LNCAP (cell line): ENCODE data around the gene MLXIPL.

Experiments used
- TF ChIP-seq, protein P1 (sequence below): fragments of 450-650 bp; IDR thresholded peaks from 2 replicates; pipeline ENCODE4 v1.5.1; 2017; ENCODE audit warnings: mild to moderate bottlenecking

MLXIPL gene

DNA sequence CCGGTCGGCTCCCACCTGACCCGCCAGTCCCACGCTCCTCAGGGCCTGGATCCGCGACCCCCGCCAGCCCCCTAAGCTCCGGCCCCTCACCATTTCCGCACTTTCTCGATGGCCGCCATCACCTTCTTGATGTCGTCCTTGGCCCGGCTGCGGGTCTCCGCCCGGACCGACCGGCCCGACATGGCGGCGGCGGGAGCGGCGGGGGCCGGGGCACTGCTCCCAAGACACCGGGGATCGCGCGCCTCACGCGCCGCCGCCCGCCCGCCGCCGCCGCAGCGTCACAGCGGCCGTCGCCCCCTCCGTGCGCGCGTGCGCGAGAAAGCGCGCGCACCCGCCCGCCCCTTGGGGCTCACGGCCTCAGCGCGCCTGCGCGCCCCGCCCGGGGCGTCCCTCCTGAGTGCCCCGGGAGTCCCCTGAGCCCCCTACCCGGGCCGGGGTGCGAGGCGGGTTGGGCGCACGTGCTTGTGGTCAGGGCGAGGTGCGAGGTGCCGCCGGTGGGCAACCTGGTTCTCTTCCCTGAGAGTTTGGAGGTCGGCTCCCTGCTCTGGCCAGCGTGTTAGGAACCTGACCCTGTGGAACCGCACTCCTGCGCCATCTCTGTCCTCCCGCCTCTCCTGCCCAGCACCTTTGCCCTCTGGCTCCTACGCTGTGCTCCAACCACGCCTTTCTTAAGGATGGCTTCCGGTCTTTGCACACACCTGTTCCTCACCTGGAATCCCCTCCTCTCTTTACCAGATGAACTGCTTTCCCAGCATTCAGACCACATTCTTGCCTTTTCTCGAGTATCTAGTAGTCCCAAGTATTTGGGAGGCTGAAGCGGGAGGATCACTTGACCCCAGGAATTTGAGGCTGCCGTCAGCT is 66.7 kb downstream of the MLXIPL start, which contains the start of gene BCL7B:
BCL7B (minus strand) TSS at position 294 of the 861 bp plus-strand sequence; CDS start at position 182, 112 bp downstream.
- TF ChIP-seq, protein P1, sequence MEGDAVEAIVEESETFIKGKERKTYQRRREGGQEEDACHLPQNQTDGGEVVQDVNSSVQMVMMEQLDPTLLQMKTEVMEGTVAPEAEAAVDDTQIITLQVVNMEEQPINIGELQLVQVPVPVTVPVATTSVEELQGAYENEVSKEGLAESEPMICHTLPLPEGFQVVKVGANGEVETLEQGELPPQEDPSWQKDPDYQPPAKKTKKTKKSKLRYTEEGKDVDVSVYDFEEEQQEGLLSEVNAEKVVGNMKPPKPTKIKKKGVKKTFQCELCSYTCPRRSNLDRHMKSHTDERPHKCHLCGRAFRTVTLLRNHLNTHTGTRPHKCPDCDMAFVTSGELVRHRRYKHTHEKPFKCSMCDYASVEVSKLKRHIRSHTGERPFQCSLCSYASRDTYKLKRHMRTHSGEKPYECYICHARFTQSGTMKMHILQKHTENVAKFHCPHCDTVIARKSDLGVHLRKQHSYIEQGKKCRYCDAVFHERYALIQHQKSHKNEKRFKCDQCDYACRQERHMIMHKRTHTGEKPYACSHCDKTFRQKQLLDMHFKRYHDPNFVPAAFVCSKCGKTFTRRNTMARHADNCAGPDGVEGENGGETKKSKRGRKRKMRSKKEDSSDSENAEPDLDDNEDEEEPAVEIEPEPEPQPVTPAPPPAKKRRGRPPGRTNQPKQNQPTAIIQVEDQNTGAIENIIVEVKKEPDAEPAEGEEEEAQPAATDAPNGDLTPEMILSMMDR = no peak

DNA sequence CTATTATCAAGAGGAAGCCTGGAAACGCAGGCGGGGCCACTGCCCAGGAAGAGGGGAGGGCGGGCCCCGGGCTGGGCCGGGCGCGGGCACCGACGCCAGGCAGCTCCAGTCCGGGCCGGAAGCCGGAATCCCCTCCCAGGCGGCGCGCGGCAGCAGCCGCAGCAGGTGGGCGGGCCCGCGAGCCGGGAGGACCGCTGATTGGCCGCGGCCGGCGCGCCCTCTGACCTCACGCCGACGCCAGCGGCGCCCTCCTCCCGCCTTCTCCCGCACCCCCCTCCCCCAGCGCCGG is 67.3 kb downstream of the MLXIPL start:
- TF ChIP-seq, protein P1 = no peak

DNA sequence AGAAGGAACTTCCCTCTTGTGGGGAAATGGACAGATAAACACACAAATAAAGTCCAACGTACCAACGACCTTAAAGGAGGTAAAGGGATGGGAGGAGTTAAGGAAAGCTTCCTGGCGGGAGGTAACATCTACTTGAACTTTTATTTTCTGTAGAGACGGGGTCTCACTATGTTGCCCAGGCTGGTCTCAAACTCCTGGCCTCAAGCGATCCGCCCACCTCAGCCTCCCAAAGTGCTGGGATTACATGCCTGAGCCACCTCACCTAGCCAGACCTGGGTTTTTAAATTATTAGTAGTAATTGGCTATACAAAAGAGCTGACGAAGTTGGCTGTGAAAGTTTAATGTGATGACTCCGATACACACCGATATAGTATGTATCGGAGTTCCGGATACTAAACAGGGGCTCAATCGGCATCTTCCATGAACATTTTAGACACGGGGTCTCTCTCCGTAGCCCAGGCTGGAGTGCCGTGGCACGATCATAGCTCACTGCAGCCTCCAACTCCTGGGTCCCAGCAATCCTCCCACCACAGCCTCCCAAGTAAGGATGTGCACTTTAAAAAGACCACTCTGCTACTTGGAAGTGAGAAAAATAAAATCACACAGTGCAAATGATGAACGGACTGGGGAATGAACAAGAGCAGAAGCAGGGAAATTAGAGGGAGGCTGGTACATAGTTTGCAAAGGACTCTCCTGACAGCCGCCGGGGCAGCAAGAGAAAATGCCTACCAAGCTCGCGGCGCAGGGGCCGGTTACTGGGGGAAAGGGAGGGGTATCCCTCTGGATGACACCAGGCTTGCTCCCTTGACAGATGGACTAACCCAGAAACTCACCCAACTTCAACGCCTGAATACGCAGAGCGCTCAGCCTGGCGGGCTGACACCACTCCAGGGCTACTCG is 67.9 kb downstream of the MLXIPL start:
- TF ChIP-seq, protein P1 = no peak

DNA sequence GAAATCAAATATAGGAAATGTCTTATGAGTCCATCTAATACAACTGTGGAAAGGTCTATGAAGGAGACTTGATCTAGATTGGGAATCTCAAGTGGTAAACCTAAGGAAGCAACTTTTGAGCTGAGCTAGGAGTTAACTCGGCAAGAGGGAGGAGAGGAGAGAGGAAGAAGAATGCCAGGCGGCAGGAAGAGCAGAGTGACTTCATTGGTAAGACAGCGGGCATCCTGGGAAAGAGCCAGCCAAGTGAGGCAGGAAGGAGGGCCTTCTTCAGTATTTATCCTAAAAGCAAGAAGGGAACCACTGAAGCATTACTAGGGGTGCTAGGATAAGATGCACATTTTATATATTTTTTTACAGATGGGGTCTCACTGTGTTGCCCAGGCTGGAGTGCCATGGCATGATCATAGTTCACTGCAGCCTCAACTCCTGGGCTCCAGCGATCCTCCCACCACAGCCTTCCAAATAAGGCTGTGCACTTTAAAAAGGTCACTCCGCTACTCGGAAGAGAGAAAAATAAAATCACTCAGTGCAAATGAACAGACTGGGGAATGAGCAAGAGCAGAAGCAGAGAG is 68.8 kb downstream of the MLXIPL start:
- TF ChIP-seq, protein P1 = no peak

DNA sequence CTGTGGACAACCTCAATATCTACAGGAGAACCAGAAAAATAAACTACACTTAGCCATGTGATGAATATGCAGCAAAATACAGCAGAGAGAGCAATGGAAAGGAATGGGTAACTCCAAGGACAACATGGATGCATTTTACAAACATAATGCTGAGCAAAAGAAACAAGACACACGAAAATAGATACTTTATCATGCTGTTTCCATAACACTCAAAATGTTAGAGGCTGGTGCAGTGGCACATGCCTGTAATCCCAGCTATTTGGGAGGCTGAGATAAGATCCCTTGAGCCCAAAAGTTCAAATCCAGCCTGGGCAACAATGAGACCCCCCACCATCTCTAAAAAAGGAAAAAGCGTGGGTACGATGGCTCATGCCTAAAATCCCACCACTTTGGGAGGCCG is 75.1 kb downstream of the MLXIPL start:
- TF ChIP-seq, protein P1 = no peak

DNA sequence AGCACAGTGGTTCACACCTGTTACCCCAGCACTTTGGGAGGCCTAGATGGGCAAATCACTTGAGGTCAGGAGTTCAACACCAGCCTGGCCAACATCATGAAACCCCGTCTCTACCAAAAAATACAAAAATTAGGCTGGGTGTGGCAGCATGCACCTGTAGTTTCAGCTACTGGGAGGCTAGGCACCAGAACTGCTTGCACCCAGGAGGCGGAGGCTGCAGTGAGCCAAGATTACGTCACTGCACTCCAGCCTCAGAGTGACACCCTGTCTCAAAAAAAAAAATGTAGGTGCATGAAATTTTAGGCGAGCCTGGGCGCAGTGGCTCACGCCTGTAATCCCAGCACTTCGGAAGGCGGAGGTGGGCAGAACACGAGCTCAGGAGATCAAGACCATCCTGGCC is 76.5 kb downstream of the MLXIPL start:
- TF ChIP-seq, protein P1 = no peak

DNA sequence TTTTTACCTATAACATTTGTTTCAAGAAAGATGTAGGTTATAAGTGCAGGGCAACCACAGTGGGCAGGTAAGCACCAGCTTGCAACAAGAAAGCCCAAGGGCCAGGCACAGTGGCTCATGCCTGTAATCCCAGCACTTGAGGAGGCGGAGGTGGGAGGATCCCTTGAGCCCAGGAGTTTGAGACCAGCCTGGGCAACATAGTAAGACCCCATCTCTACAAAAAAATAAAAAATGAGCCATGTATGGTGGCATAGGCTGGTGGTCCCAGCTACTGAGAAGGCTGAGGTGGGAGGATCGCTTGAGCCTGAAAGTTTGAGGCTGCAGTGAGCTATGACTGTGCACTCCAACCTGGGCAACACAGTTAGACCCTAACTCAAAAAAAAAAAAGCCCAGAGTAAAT is 79.6 kb downstream of the MLXIPL start:
- TF ChIP-seq, protein P1 = no peak
